HG02943 (cell line): ENCODE data around the gene MAFG.

Source experiments
- ATAC-seq: cut with Tn5 transposase; IDR thresholded peaks from one replicate; pipeline ENCODE4 v1.9.1; 2021; ENCODE audit warnings: mild to moderate bottlenecking, low read depth, moderate library complexity; ENCODE audit not compliant: unreplicated experiment

The MAFG gene

DNA sequence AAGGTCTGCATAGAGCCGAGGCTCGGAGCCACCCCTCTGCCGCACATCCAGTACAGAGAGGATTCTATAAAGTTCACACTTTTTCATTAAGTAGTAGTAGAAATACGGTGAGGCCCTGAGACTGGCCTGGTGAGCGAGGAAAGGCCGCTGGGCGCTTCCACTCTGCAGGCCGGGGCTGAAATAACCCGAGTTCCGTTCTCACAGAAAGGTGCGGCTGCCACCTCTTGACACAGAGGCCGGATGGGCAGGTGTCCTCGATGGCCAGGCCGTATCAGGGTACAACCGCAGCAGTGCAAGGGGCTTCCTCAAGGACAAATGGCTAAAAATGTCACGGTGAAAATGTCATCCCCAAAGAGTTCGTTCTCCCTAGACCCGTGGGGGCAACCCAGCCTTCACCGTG, 15.6 kb downstream of the MAFG start:
- no peak for ATAC-seq

DNA sequence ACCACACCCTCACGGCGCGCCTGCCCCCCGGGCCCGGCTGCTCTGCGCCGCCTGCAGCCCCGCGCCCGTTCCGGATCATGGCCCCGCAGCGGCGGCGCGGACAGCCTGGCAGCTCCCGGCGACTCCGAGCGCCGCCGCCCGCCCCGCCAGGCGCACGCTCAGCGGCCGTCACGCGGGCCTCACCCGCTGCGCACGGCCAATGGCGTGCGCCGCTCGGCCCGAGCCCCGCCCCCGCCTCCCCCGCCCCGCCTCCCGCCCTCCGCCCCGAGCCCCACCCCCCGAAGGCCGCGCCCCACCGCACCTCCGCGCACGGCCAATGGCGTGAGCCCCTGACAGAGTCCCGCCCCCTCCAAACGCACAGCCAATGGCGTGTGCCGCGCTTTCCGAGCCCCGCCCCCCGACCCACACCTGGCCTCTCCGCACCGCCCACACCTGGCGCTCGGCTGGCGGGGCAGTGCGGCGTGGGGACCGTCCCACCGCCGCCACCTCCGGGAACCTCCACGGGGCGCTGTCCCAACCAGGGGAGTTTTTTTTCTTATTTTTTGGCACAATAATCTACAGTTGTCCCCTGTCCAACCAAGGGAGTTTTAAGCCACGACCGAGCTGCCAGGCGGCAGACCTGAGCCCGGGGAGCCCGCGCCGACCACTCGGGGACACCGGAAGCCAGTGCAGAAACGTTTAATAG, 16.1 kb downstream of the MAFG start, which contains the start of gene PCYT2:
TSS of gene PCYT2 (minus strand) at position 123 of the 685 bp plus-strand sequence. CDS start at position 79, 44 bp downstream.
- peak; percentile 62 for ATAC-seq

DNA sequence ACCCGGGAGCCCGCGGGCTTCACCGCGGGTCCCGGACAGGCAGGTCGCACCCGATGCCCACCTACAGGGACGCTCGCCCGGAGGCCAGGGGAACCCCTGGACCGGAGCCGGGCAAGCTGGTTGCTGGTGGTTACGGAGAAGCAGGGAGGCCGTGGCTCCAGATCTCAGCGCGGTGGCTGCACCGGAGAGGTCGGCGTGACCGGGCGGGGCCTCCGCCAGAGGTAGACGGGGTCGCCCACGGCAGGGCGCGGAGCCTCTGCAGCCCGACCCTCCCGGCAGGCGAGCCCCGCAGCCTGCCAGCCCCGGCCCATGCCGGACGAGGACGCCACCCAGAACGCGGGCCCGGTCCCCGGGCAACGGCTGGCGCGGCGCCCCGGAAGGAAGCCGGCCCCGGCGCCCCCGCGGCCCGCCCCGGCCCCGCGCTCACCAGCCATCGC, 16.7 kb downstream of the MAFG start:
- ATAC-seq, result peak; percentile 27

DNA sequence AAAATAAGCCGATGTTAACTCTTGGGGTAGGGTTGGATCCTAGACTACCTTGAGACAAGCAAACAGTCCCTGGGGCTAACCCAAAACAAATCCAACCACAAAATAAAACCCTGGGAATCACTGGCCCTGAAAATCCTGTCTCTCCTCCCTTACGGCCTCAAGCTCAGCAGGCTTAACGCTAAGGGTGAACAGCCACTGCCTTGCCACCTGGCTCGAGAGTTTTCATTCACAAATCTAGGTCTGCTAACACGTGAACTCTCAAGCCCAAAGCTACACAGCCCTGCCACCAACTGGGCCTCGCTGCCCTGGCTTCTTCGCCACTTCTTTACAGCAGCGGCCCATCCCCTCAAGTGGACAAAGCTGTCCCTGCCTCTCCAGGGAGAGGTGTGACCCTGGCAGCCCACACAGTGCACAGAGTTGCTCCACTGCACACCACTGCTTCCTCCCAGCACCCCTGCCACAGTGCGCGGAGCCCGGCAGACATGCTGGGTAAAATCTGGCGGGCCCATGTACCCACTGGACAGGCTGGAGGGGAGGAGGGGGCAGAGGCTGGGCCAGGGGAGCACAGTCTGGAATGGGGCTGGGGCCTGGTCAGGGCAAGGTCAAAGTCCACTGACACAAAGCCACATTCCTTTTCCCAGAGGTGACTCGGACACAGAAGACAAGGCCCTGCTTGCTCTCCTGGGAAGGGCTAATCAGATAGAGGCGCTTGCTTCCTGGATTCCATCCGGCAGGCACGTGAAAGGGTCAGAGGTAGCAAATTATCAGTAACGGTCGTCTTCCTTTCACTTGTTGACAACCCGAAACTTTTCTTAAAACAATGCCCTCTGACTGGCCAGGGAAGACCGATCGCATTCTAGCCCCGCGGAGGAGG, 17.3 kb downstream of the MAFG start:
- no peak for ATAC-seq

DNA sequence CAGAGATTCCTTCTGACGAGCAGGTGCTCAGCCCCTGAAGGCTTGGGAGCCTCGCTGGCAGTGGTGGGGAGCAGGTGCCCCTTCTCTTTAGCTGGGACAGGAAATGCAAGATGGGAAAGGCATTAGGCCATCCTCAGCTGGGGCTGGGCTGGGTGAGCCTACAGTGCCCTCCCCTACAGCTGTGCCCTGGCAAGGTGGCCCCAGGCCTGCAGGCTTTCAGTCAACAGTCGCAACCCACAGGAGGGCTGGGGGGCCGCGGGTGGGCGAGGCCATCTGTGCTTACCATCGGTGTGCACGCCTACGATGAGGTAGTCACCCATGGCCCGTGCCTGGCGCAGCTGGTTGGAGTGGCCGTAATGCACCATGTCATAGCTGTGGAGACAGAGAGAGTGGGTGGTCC, 18.3 kb downstream of the MAFG start:
- no peak for ATAC-seq

DNA sequence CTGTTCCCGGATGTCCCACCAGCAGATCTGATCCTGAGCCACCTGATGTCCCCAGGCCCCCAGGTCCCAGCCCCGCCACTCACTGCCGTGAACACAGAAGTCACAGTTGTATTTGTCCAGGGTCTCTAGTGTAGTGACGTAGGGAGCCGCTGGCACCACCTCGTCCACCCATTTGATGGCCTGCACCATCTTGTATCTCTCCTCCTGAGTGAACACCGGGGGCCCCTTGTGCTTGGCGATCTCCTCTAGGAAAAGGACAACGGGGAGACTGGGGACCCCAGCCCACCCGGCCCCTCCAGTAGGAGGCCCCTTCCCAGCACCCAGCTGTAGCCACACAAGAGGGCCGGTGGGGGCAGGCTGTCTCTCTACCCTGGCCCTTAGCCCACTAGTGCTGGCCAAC, 18.7 kb downstream of the MAFG start:
- ATAC-seq, result no peak

DNA sequence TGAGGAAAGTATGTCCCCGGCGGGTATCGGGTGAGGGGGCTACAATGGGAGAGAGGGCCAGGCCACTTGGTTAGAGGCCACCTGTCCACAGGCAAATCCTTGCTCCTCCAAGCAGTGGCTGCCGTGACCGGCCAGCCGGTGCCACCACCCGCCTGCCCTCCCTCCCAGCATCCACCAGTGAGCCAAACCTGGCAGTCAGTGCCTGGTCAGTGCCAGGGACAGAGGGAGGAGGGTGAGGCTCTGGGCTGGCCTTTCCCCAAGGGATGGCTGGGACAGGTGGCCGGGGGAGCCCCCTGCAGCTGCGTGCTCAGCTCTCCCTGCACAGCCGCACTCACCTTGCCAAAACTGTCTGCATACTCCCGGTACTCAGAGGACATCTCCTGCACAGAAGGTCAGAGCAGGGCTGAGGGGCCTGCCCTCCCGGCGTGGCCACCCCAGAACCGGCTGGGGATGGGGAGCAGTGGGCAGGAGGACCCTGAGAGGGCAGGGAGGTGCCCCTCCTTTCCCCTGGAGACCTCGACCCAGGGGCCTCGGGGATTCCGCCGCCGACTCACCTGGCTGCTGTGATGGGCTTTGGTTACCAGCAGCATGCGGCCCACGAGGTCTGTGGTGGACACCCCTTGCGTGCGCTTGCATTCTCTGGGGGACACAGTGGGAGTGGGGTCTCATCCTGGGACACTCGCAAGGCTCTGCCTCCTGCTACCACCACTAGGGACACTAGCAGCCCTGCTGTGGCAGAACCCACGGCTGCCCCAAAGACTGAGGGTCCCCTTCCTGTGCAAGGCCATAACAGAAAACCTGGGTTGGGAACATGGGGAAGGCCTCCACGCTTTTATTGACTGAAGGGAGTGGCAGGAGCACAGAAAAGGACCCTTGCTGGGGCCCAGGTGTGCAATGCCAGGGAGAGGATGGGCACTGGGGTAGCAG, 20.1 kb downstream of the MAFG start:
- ATAC-seq, result no peak

DNA sequence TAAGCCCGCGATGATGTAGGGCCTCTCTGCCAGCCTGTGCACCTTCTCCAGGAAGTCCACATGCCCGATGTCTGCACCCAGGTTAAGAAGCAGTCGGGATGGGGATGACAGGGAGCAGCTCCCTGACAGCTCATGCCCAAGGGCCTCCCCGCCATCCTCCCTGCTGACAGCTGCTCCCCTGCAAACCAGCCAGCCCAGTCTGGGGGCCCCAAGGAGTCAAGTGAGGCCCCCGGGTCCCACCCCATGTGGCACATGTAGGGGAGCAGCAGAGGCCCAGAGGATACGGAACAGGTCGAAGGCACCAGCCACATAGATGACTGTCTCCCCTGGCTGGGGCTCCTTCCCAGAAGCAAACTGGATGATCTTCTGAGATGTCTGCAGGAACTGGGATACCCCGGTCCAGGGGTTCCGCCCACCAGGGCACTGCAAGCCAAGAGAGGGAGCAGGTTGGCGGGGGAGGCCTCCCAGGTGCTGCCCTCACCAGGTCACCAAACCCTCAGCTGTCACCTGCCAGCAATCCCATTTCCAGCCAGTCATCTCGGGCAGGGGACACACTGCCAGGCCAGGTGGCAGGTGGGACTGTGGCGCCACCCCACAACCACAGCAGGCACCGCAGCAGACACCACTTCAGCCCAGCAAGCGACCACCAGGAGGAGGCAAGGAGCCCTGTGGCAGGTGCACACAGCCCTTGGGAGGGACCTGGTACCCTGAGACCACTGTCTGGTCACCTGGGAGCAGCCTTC, 20.9 kb downstream of the MAFG start:
- no peak for ATAC-seq

DNA sequence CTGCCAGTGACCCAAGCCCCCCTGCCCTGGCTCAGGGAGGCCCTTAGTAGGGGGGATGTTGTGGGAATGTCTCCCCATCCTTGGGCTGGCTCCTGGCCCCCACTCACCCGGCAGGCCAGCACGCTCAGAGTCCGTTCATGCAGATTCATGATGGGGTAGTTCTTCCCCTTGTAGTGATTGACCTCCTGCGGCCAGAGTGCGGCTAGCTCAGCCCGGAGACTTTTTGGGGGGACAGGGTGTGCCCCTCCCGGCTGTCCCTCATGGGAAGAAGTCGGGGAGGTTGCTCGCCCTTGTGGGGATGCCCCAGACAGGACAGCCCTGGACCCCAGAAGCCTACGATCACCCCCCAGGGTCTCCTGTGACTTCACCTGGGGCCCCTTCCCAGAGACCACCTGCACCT, 21.5 kb downstream of the MAFG start:
- ATAC-seq, result no peak

DNA sequence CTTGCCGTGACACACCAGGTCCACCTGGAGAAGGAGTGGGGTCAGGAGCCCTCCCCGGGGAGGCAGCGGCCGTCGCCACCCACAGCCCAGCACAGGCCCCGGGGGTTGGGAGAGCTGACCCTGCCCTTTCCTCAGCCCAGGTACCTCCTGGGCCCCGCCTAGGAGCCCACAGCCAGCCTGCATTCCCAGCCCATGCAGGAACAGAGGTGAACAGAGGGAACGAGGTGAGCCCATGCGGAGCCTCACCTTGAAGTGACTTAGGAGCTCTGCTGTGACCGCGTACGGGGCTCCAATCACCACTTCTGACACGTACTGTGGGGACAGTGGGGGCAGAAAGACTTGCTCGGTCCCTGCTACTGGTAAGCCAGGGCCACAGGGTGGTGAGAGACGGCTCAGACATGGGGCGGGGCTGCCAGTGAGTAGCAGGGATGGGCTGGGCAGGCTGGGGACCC, 22.1 kb downstream of the MAFG start:
- ATAC-seq, result no peak

DNA sequence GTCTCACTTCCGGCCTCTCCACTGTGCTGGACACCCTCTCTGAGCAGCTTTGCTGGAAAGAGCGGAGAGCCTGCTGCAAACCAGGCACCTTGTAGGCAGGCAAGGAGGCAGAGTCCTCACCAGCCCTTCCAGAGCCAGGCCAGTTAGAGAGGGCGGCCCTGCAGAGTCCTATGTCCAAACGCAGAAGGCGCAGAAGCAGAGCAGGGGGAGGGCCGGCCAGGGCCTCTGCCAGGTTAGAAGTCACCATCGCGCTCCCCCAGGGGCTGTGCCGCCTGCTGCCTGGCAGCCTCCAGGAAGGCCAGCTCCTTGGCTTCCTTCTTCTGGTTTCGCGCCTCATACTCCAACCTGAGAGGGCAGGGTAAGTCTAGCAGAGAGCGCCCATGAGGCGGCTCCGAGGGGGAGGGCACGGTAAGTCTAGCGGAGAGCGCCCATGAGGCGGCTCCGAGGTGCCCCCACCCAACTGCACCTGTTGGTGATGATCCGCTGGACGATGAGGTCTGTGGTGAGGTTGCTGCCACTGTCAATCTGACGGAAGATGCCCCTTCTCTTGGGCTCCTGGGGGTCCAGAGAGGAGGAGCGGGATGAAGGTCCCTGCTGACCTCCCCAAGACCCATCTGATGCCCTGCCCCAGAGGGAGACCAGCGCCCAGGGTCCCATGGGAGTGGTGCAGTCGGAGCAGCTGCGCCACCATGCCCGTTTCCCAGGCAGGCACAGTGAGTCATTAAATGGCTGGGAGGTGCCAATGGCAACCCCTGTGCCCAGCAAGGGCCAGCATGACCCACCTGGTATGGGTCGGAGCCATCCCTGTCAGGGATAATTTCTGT, 22.7 kb downstream of the MAFG start:
- ATAC-seq, result no peak

DNA sequence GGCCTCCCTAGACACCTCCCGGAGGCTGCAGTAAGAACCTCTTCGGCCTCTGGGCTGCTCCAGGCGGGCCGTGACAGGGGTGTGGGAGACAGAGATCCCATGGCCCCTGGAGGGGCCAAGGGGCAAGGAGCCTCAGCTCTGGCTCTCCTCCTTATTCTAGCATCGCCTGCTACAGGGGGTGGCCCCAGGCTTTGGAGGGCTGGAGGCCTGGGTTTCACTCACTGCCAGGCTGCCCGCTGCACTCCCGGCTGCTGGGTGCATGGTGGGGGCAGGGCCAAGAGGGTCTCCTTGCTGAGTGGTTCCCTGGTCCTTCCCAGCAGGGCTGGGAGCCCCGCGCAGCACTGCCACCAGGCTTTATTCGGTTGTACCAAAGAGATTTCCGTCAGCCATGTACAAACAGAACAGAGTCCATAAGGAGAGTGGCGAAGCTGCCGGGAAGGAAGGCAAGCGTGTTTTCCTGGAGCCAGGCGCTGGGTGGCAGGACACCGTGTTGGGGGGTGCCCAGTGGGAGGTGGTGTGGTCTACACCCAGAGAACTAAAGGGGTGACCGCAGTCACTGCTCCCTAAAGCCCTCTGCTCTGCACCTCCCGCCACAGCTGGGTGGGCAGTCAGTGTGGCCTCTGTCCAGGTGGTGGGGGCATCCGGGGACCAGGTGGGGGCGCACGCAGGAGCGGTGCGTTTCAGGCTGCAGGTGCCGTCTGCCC, 23.5 kb downstream of the MAFG start:
- ATAC-seq, result no peak

DNA sequence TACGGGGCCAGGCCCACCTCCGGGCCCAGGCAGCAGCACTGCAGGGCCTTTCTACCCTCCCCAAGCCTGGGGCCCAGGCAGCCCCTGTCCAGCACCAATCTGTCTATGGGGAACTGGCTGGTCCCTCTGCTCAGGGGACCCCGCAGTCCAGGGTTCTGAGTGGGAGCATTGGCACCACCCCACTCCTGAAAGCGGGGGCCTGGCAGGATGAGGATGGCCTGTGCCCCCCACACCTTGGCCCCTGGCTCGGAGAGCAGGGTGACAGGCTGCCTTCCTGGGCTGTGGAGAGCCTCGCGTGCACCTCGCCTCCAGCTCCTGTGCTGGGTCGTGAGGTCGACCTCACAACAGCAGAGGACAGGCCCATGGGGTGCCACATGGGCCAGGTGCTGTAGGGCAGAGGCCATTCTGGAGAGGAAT, 24.1 kb downstream of the MAFG start:
- ATAC-seq, result no peak

DNA sequence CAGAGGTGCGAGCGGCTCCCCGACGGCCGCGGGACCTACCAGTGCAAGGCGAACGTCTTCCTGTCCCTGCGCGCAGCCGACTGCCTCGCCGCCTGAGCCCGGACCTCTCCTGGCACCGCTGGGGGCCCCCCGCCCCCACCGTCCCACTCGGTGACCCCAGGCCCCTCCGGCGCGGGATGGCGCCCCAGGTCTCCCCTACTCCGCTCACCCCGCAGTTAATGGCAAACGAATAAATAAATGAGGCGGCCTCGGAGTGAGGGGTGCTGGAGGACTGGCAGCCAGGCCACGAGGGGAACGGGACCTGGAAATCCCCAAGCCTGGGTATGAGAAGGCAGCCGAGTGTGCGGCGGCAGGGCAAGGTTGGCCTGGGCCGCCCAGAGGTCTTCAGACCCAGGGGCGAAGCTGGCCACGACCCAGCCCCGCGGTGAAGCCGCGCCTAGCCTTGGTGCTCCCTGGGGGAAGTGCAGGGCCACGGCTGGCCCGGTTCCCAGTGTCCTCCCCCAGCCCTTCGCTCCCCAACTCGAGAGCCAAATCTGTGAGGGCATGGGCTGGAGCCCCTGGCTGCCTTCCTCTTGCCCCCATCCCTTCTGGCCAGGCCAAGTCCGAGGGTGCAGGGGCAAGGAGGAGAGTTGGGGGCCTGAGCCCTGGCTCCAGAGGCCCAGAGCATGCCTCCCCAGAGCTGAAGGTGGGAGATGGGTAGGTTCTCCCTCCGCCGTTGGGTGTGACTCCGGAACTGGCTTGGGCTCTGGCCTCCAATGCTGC, 24.7 kb downstream of the MAFG start:
- ATAC-seq, result no peak

DNA sequence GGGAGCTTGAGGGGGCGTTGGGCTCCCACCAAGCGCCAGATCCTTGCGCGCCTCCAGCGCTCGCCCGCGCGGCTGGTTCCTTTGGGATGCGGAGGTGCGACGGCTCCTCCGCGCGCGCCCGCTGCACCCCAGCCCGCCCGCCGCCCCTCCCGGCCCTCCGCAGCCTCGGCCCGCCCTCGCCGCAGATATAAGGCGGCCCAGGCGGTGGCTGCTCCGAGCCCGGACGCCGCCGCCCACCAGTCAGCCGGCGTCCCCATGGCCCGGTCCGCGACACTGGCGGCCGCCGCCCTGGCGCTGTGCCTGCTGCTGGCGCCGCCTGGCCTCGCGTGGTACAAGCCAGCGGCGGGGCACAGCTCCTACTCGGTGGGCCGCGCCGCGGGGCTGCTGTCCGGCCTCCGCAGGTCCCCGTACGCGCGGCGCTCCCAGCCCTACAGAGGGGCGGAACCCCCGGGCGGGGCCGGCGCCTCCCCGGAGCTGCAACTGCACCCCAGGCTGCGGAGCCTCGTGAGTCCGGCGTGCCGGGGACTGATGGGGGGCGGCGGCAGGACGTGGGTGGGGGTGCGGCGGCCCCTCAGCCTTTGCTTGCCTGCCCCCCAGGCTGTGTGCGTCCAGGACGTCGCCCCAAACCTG, 25.4 kb downstream of the MAFG start, which contains the start of gene NPB:
TSS of gene NPB (plus strand) at position 216 of the 630 bp plus-strand sequence. CDS start at position 256, 40 bp downstream.
- ATAC-seq, result no peak

DNA sequence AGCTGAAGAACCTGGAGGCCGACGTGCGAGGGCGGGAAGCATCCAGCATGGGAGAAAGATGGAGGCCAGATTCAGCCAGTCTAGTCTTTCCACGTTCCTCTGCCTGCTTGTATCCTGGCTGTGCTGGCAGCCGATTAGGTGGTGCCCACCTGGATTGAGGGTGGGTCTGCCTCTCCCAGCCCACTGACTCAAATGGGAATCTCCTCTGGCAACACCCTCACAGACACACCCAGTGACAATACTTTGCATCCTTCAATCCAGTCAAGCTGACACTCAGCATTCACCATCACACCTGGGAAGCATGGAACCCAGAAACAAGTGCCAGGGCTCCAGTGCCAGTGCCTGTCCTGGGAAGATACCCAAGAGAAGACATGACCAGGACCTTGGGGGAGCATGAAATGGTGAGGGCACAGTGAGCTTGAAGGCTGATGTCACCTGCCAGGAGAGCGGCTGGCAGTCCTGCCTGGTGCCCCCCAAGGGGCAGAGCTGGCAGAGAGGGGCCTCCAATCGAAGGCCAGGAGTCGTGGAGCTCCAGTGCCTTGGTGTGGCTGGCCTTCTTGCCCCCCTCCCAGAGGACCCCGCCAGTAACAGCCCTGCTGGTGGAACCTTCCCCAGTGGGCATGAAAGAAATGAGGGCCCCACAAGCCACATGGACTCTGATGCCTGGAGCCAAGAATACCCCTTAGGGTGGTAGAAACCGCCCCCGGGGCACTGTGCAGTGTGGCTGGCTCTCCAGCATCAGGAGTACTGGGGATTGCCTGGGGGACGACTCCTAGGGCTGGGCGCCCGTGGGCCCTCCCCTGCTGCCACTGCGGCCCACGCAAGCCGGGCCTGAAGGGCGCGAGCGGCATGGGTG, 26.1 kb downstream of the MAFG start:
- no peak for ATAC-seq
